Measurements from ENCODE around the gene KANSL1L.
"Not testable (repeated sequence)": the region's sequence is repeated elsewhere in the genome, so short reads cannot be mapped to it uniquely, and the experiment has no call there.

DNA sequence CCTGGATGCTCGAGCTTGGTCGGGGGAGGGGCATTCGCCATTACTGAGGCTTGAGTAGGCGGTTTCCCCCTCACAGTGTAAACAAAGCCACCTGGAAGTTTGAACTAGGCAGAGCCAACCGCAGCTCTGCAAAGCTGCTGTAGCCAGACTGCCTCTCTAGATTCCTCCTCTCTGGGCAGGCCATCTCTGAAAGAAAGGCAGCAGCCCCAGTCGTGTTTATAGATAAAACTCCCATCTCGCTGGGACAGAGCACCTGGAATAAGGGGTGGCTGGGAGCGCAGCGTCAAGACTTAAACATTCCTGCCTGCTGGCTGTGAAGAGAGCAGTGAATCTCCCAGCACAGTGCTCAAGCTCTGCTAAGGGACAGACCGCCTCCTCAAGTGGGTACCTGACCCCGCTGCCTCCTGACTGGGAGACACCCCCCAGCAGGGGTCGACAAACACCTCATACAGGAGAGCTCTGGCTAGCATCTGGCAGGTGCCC is 10.4 kb upstream of the KANSL1L start:
- TF ChIP-seq, protein P1, sequence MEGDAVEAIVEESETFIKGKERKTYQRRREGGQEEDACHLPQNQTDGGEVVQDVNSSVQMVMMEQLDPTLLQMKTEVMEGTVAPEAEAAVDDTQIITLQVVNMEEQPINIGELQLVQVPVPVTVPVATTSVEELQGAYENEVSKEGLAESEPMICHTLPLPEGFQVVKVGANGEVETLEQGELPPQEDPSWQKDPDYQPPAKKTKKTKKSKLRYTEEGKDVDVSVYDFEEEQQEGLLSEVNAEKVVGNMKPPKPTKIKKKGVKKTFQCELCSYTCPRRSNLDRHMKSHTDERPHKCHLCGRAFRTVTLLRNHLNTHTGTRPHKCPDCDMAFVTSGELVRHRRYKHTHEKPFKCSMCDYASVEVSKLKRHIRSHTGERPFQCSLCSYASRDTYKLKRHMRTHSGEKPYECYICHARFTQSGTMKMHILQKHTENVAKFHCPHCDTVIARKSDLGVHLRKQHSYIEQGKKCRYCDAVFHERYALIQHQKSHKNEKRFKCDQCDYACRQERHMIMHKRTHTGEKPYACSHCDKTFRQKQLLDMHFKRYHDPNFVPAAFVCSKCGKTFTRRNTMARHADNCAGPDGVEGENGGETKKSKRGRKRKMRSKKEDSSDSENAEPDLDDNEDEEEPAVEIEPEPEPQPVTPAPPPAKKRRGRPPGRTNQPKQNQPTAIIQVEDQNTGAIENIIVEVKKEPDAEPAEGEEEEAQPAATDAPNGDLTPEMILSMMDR (IDR thresholded peaks at IDR 0.05) = not testable (repeated sequence)
- TF ChIP-seq POLR2A (IDR thresholded peaks at IDR 0.05) = not testable (repeated sequence)
